ENCODE results near the gene NRARP.
"Not testable (repeated sequence)": the region's sequence is repeated elsewhere in the genome, so short reads cannot be mapped to it uniquely, and the experiment has no call there.

NRARP gene

DNA sequence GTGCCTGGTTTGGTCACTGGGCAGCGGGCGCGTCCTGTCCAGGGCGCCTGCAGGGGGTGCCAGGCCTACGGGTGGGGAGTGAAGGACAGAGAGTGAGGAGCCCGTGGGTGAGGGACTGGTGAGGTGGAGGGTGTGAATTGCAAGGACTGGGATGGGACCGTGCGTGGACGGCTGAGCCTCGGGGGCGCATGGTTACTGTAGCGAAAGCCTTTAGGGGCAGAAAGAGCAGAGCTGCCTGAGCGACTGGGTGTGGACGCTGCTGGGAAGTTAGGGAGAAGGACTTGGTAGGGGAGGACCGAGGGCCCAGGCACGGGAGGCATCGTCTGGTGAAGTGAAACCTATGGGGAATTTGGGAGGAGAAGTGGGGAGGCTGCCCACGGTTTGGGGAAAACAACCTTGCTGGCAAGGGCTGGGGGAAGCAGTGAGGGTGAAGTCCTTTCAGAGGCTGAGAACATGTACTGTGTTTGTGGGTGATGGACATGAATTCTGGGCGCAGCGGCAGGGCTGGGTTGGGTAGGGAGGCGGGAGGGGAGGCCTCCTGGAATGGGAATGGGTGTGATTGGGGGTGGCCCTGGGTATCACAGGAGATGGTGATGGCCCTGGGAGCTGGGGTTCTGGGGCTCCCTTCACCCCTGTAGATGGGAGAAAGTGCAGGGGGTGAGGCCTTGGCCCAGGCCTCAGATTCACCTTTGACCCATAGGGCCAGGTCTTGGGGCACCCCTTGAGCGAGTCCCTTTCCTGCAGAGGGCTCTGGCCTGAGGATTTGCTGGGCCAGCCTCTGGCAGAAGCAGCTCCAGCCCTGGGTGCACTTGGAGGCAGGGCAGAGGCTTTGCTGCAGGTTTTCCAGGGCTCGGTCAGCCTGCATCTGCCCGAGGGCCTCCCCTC, 26.2 kb downstream of the NRARP start:
- DNase-seq, result peak; percentile 61

DNA sequence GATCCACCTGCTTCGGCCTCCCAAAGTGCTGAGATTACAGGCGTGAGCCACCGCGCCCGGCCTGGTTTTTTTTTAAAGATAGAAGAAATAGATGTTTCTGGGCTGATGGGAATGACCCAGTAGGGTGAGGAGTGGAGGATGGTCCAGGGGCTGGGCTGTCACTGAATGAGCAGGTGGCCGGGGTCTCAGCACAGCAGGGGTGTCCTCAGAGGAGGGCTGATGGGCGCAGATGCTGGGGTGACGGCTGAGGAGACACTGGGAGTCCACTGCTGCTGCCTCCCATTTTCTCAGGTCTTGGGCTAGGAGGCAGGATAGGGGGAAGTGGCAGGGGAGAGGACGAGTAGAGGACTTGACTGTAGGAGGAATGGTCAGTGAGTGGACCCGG, 26.9 kb downstream of the NRARP start:
- no peak for DNase-seq

DNA sequence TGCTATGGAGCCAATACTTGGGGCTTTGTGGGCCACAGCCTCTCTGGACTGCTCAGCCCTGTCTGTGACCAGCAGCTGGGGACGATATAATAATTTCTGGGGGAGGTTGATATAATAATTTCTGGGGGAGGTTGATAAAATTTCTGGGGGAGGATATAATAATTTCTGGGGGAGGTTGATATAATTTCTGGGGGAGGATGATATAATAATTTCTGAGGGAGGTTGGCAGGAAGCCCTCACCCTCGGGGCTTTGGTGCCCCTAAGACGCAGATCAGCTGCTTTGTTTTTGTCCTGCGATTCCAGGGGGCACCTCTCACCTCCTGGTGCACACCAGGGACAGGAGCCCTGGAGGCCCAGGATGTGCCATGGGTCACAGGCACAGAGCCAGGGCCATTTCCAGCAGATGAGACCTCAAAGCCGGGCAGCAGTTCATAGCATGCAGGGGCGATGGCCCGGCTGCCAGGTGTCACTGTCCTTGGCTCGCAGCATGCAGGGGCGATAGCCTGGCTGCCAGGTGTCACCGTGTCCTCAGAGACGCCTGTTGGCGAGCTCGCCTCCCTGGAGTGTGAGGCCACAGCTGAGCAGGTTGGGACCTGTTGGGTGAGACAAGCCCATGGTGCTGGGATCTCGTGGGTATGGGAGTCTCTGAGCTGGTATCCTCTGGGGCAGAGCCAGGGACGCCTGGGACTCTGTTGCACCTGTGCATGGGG, 28.3 kb downstream of the NRARP start:
- no peak for DNase-seq

DNA sequence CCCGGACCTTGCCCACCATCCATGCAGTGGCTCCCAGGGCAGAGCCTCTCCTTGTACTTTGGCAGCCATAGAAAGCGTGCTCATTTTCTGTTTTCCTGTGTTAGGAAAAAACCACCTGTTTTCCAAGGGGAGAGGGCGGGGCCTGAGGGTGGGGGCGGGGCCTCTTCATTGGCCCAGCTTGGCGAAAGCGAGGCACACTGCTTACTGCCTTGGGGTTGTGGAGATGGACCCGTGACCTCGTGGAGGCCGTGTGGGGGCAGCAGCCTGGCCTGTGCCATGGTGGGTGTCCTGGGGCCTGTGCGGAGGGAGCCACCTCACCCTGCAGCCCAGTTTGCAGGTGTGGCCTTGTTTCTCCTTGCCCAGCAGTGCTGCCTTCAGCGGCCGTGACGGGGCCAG, 29.0 kb downstream of the NRARP start:
- no peak for DNase-seq

DNA sequence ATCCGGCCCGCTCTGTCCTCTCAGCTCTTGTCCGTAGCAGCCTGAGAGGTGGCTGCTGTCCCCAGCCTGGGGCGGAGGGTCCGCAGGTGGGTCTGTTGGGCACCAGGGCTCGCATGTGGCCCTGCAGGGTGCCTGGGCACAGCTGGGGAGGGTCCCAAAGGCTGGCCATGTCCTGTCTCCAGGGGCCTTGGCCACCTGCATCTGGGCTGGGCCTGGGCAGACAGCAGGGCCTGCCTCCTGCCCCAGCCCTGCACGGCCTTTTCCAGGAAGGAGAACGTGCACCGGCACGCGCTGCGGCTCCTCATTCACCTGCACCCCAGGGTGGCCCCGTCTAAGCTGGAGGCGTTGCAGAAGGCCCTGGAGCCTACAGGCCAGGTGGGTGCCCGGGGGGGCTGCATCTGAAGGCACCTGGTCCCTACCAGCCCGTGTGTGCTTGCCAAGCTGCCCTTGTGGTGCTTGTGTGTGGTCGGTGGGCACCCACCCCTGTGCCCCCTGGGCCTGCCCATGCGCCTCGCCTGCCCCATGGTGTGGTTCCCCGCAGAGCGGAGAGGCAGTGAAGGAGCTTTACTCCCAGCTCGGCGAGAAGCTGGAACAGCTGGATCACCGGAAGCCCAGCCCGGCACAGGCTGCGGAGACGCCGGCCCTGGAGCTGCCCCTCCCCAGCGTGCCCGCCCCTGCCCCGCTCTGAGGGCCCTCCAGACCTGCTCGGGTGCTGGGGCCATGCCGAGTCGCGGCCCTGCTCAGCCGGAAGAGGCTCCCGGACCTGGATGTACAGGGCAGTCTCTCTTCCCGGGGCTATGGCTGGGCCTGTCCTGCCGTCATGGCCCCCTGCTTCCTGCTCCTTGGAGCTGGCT, 29.6 kb downstream of the NRARP start:
- DNase-seq, result no peak

DNA sequence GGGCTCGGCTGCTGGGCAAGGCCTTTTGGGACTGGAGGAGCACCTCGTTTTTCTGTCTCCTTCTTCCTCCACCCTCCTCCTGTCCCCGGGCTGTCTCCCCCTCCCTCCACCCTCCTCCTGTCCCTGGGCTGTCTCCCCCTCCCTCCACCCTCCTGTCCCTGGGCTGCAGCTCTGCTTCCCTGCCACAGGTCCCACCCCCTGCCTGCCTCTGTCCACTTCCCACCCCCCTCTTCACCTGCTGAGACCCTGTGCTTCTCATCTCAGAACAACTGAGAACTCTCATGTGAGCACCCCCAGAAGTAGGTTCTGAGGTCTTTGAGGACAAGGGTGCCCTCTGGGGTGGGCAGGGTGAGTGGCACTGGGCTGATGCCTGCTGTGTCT, 30.4 kb downstream of the NRARP start:
- no peak for DNase-seq

DNA sequence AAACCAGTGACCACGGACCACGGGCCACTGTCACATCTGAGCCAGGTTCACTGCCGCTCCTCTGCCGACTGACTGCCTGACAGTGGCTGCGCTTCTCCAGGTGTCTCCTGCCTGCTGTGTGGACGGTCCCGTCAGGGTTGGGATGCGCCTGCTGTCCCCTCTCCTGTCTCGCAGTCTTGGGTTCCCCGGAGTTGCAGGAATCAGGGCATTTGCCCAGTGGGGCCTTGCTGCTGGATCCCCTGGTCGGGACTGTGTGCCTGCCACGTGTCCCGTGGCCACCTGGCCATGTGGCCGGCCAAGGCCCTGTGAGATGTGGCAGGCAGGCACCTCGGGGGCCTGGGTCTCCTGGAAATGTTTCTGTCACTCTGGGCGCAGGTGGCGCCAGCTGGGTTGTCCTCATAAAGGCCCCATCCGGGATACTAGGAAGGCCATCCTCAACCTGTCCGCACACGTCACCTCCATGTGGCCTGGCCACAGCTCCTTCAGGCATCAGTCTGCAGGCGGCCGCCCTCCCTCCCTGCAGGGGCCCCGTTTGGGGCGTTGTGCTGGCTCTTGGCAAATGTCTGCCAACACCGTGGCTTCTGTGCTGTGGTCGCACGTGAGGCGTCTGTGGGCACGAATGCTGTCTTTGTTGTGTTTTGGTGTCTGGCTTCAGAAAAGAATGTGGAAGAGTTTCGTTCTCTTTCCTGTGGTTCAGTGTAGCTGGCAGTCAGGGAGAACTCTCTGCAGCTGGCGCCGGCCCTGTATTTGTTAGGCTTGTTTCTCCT, 31.0 kb downstream of the NRARP start:
- no peak for DNase-seq

DNA sequence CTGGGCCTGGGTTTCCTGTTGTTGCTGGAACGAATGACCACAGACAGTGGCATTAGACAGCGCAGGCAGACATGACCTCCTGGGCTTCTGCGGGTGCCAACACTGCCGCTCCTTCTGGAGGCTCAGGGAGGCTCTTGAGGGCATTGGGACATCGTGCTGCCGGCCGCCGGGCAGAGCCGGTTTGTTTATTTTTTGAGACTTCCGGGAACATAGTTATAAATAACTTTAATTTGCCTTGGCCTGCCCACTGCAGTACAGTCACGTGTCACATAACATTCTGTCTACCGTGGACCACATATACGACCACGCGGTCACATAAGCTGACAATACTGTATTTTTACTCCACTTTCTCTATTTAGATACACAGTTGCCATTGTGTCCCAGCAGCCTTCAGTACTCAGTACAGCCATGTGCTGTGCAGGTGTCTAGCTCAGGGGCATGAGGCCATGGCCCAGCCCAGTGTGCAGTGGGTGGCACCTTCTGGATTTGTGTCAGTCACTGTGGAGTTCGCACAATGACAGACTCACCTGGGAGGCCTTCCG, 32.8 kb downstream of the NRARP start:
- no peak for DNase-seq

DNA sequence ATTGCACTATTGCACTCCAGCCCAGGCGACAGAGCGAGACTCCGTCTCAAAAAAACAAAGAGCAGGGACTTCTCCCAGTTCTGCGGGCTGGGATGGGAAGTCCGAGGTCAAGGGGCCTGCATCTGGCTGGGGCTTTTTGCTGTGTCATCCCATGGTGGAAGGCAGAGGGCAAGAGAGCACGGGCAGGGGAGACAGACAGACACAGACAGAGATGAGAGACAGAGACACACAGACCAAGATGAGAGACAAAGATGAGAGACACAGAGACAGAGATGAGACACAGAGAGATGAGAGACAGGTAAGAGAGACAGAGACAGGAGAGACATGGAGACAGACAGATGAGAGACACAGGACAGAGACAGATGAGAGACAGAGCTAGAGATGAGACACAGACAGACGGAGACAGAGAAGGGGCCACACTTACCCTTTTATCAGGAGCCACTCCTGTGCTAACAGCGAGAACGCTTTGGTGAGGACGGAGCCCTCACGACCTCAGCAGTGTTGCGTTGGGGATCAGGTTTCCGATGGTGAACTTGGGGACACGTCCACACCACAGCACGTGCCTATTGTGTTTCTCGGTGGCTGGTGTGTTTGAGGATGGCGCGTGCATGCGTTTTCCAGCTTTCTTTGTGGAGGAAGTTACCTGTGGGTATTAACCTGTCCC, 33.4 kb downstream of the NRARP start:
- peak; percentile 23 for DNase-seq

DNA sequence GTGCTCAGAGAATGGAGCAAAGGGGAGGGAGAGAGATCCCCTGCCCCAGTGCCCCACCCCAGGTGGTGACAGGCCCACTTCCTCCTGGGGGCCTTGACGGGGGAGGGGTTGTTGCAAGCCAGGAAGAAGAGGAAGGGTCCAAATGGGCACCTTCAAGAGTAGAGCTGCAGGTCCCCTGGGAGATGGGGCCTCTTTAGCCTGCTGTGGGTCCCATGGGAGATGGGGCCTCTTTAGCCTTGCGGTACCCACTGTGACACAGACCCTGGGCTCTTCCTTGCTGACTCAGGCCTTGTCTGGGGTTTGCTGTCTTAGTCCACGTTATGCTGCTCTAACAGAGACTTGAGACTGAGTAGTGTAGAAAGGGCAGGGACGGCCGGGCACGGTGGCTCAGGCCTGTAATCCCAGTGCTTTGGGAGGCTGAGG, 34.1 kb downstream of the NRARP start:
- no peak for DNase-seq

DNA sequence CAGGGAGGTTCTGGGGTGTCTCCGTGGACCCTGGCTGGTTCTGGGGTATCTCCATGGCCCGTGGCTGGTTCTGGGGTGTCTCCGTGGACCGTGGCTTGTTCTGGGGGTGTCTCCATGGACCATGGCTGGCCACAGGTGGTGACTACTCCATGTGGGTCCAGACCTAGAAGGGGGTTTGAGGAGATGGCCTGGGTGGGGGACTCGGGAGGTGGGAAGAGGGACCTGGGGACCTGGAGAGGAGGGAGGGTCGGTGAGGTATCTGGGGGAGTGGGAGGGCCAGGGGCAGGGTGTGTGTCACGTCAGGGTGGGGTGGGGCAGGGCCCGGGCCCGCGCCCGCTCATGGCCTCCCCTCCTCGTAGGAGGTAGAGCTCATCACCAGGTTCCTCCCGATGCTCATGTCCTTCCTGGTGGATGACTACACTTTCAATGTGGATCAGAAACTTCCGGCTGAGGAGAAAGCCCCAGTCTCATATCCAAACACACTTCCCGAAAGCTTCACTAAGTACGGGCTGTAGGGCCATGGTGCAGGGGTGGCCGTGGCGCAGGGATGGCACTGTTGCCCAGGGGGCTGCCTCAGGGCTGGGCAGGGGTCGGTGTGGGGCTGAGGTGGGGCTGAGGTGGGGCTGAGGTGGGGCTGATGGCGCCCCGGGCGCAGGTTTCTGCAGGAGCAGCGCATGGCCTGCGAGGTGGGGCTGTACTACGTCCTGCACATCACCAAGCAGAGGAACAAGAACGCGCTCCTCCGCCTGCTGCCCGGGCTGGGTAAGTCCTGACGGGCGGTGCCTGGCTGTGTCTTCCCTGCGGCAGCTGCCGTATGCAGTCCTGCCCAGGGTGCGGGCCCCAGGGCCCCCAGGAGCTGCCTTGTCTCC, 35.3 kb downstream of the NRARP start:
- no peak for DNase-seq

DNA sequence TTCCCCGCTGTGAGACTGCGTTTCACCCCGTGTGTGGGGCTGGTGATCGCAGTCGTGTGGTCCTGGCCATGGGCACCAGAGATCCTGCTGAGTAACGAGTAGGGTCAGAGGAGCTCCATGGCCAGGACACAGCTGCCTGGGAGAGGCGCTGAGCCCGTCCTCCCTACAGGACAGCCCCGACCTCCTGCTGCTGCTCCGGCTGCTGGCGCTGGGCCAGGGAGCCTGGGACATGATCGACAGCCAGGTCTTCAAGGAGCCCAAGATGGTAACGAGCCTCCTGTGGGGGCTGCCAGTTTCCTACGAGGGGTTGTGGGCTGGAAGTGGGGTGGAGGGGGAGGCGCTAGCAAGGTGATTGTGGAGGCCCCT, 35.9 kb downstream of the NRARP start:
- DNase-seq, result no peak

DNA sequence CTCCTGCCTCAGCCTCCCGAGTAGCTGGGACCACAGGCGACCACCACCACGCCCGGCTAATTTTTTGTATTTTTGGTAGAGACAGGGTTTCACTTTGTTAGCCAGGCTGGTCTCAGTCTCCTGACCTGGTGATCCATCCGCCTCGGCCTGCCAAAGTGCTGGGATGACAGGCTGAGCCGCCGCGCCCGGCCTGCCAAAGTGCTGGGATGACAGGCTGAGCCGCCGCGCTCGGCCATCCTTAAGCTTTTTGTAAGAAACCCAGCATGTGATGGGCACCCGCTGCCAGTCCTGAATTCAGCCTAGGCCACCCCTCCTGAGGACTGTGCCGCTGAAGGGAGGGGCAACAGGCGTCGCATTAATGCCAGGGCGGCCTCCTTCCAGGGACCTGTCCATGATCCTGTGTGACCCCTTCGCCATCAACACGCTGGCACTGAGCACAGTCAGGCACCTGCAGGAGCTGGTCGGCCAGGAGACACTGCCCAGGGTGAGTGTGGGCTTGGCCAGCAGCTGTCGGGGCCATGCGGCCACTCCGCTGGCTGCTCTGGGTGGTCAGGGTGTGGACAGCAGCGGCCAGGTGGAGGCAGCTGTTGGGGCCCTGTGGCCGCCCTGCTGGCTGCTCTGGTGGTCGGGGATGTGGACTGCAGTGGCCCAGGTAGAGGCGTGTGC, 36.4 kb downstream of the NRARP start:
- DNase-seq, result no peak

DNA sequence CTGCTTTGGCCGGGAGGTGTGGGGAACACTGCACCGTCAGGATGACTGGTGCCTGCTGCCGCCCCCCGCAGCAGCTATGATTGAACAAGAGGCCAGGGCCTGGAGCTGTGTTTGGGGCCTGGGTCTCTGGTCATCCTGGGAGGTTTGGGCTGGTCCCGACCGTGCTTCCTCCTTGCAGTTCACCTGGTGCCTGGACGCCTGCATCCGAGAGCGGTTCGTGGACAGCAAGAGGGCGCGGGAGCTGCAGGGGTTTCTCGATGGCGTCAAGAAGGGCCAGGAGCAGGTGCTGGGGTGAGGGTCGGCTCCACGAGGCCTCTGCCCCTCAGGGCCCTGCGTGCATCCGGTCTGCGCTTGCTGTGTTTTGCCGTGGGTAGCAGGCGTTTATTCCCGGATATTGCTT, 38.0 kb downstream of the NRARP start:
- no peak for DNase-seq

DNA sequence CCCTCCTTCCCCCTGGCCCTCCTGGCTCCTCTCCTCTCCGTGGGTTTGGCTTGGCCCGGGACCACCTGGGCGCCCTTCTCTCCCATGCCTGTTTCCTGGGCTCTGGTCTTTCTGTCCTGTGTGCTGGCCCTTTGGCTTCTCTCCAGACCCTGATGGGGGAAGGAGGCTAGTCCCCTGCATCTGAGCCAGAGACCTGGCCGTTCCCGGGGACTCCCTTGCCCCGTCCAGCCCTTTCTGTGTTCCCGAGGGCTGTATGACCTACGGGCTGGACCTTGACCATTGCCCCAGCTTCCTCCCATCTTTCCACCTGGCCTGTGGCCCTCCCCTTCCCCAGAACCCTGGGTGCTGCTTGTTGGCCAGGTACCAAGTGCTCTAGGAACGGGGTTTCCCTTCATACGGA, 38.6 kb downstream of the NRARP start:
- DNase-seq, result no peak

DNA sequence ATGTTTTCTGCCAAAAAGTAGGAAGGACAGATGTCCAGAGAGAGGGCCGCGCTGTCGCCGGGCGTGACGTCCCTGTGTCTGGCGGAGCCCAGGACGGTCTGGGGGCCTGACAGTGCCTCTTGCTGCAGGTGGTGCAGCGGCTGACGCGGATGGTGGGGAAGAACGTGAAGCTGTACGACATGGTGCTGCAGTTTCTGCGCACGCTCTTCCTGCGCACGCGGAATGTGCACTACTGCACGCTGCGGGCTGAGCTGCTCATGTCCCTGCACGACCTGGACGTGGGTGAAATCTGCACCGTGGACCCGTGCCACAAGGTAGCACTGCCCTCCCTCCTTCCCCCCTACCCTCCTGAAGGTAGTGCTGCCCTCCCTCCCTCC, 39.2 kb downstream of the NRARP start:
- no peak for DNase-seq

DNA sequence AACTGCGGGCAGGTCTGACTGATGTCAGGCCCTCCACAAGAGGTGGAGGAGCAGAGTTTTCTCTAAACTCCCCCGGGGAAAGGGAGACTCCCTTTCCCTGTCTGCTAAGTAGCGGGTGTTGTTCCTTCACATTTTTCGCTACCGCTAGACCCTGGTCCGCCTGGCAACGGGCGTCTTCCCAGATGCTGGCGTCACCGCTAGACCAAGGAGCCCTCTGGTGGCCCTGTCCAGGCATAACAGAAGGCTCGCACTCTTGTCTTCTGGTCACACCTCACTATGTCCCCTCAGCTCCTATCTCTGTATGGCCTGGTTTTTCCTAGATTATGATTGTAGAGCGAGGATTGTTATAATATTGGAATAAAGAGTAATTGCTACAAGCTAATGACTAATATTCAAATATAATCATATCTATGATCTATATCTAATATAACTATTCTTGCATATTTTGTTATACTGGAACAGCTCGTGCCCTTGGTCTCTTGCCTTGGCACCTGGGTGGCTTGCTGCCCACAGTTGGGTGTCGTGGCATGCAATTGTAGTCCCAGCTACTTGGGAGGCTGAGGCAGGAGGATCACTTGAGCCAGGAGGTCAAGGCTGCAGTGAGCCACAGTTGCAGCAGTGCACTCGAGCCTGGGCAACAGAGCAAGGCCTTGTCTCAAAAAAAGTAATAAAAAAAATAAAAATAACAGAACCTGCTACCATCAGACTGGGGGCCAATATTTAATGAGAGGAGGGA, 39.7 kb downstream of the NRARP start:
- DNase-seq, result not testable (repeated sequence)

DNA sequence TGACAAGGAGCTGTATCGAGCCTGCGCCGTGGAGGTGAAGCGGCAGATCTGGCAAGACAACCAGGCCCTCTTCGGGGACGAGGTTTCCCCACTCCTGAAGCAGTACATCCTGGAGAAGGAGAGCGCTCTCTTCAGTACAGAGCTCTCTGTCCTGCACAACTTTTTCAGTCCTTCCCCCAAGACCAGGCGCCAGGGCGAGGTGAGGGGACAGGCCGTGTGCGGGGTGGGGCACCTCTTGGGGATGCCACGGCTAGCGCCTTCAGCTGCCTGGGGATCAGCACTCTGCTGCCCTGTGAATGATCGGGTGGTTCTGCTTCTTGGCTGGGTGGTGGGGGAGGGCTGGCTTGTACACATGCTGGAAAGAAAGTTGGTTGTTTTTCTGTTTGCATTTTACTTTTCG, 45.2 kb downstream of the NRARP start:
- no peak for DNase-seq

DNA sequence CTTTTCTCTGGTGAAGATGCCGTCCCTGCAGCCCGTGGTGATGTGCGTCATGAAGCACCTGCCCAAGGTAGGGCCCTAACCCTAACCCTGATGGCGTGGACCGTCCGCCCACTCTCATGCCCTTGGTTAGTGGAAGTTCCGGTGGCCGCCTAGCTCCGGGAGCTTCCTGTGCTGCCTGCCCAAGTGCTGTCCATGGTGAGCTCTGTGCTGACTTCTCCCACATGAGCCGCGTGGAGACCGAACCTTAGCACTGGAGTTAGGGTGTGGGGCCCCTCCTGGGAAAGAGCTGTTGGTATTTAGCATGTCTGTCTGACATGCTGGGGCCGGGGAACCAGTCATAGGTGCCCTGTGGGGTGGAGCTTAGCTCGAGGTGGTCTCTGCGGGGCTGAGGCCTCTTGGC, 45.7 kb downstream of the NRARP start:
- no peak for DNase-seq
